CD4-positive, alpha-beta T cell treated with Interleukin-15 for 4 hours (primary cell): ENCODE data around the gene CNST.
"Not testable (repeated sequence)": the region's sequence is repeated elsewhere in the genome, so short reads cannot be mapped to it uniquely, and the experiment has no call there.

ENCODE experiments used
- DNase-seq: peaks from one replicate; pipeline ENCODE4 v3.0.0-alpha.2; 2020; ENCODE audit warnings: low spot score

CNST gene

GRCh38 chr1:246618240-246618808 lies 52.1 kb downstream of the CNST start:
- no peak for DNase-seq

GRCh38 chr1:246622035-246622652 lies 55.9 kb downstream of the CNST start:
- no peak for DNase-seq

GRCh38 chr1:246624091-246624490 lies 57.8 kb downstream of the CNST start:
- no peak for DNase-seq

GRCh38 chr1:246629030-246629429 lies 62.8 kb downstream of the CNST start:
- DNase-seq, result no peak

- no peak for DNase-seq
Observed at GRCh38 chr1:246629976-246630375, 63.7 kb downstream of the CNST start.

GRCh38 chr1:246631426-246631825 lies 65.2 kb downstream of the CNST start:
- no peak for DNase-seq

GRCh38 chr1:246632281-246633168 lies 66.3 kb downstream of the CNST start:
- no peak for DNase-seq

- not testable (repeated sequence) for DNase-seq
Observed at GRCh38 chr1:246634659-246635058, 68.4 kb downstream of the CNST start.

GRCh38 chr1:246638941-246639655 lies 72.8 kb downstream of the CNST start:
- DNase-seq, result no peak

GRCh38 chr1:246639732-246640131 lies 73.5 kb downstream of the CNST start:
- no peak for DNase-seq

- DNase-seq, result no peak
Observed at GRCh38 chr1:246640747-246641146, 74.5 kb downstream of the CNST start.

- no peak for DNase-seq
Observed at GRCh38 chr1:246641394-246641793, 75.1 kb downstream of the CNST start.

- no peak for DNase-seq
Observed at GRCh38 chr1:246642719-246643118, 76.5 kb downstream of the CNST start.

GRCh38 chr1:246647113-246647512 lies 80.9 kb downstream of the CNST start:
- no peak for DNase-seq

GRCh38 chr1:246647513-246647912 lies 81.3 kb downstream of the CNST start:
- no peak for DNase-seq

GRCh38 chr1:246651012-246651695 lies 84.9 kb downstream of the CNST start:
- DNase-seq, result no peak

GRCh38 chr1:246658567-246658966 lies 92.3 kb downstream of the CNST start:
- DNase-seq, result no peak

GRCh38 chr1:246659594-246660140 lies 93.4 kb downstream of the CNST start:
- no peak for DNase-seq

GRCh38 chr1:246661451-246661850 lies 95.2 kb downstream of the CNST start:
- DNase-seq, result no peak

- no peak for DNase-seq
Observed at GRCh38 chr1:246667773-246668172, 101.5 kb downstream of the CNST start.

GRCh38 chr1:246669659-246670058 lies 103.4 kb downstream of the CNST start:
- DNase-seq, result no peak

- no peak for DNase-seq
Observed at GRCh38 chr1:246674049-246674448, 107.8 kb downstream of the CNST start.
